IMR-90 (cell line): ENCODE results near the gene DGLUCY. TPM values are rescaled to one million over a fixed set of nuclear protein-coding genes. Genes with fewer than 3 reads are reported as not detected.

Experiments
- ATAC-seq: fragments of 200-7000 bp; cut with Tn5 transposase; 2 replicates; pipeline ENCODE4 v1.9.1; 2020; ENCODE audit warnings: low read depth, mild to moderate bottlenecking, moderate library complexity
- BruUV-seq: library from RNA; stranded (reverse); fragments of 400-500 nt; replicated peaks from 2 replicates; lab custom pipeline; 2021; lab: Mats Ljungman, UMichigan
- CTCF ChIA-PET: fragments of 300-600 bp; formaldehyde crosslinking; extraction: SDS; loops from one replicate; lab custom pipeline; 2021; ENCODE audit warnings: antibody characterized with exemption; lab: Yijun Ruan, JAX
- POLR2A ChIA-PET: fragments of 300-600 bp; sonication (Branson Sonifier 250); formaldehyde crosslinking; loops from one replicate; lab custom pipeline; 2022; ENCODE audit warnings: antibody characterized with exemption; ENCODE audit not compliant: unreplicated experiment; lab: Charles Lee
- DNase-seq: peaks from one replicate; pipeline ENCODE4 v3.0.0; 2013
- H2AFZ ChIP-seq: replicated peaks from 2 replicates; pipeline ENCODE3; 2013; ENCODE audit warnings: low read length, mild to moderate bottlenecking; ENCODE audit not compliant: poor library complexity
- H2AK5ac ChIP-seq: 2 replicates; pipeline ENCODE4 v1.6.1; 2013; ENCODE audit warnings: low read depth, low read length, inconsistent platforms
- H2AK9ac ChIP-seq: replicated peaks from 2 replicates; pipeline ENCODE3; 2013; ENCODE audit warnings: mild to moderate bottlenecking, low read depth, low read length, moderate library complexity; ENCODE audit not compliant: poor library complexity
- H2BK120ac ChIP-seq: 2 replicates; pipeline ENCODE4 v1.6.1; 2013; ENCODE audit warnings: low read depth, low read length, inconsistent platforms
- H2BK15ac ChIP-seq: 3 replicates; pipeline ENCODE4 v1.6.1; 2013; ENCODE audit warnings: low read depth, low read length, inconsistent platforms
- H2BK20ac ChIP-seq: 2 replicates; pipeline ENCODE4 v1.6.1; 2013; ENCODE audit warnings: low read depth, mild to moderate bottlenecking, inconsistent platforms, low read length, moderate library complexity
- H2BK5ac ChIP-seq: 2 replicates; pipeline ENCODE4 v1.6.1; 2013; ENCODE audit warnings: mild to moderate bottlenecking, low read depth, low read length, inconsistent platforms; ENCODE audit not compliant: poor library complexity, severe bottlenecking
- H3K14ac ChIP-seq: replicated peaks from 2 replicates; pipeline ENCODE4 v1.6.1; 2013; ENCODE audit warnings: low read depth, low read length, inconsistent platforms
- H3K18ac ChIP-seq: 2 replicates; pipeline ENCODE4 v1.6.1; 2013; ENCODE audit warnings: low read depth, low read length, control low read depth
- H3K23ac ChIP-seq: 2 replicates; pipeline ENCODE4 v1.6.1; 2013; ENCODE audit warnings: low read depth, low read length, inconsistent platforms
- H3K27ac ChIP-seq: 2 replicates; pipeline ENCODE4 v1.5.1; 2013; ENCODE audit warnings: mild to moderate bottlenecking, control low read depth, low read length; ENCODE audit not compliant: insufficient read depth
- H3K27me3 ChIP-seq: 2 replicates; pipeline ENCODE4 v1.6.1; 2013; ENCODE audit warnings: low read length; ENCODE audit not compliant: control insufficient read depth, insufficient read depth
- H3K36me3 ChIP-seq: 2 replicates; pipeline ENCODE4 v1.6.1; 2013; ENCODE audit warnings: low read length, mixed read lengths; ENCODE audit not compliant: control insufficient read depth, insufficient read depth
- H3K4ac ChIP-seq: 2 replicates; pipeline ENCODE4 v1.6.1; 2013; ENCODE audit warnings: low read depth, low read length, inconsistent platforms
- H3K4me1 ChIP-seq: 2 replicates; pipeline ENCODE4 v1.6.1; 2013; ENCODE audit warnings: low read length, mixed read lengths; ENCODE audit not compliant: control insufficient read depth, insufficient read depth
- H3K4me2 ChIP-seq: 2 replicates; pipeline ENCODE4 v1.6.1; 2013; ENCODE audit warnings: low read depth, mild to moderate bottlenecking, control low read depth, low read length, moderate library complexity
- H3K4me3 ChIP-seq: 2 replicates; pipeline ENCODE4 v1.5.1; 2013; ENCODE audit warnings: low read depth, mild to moderate bottlenecking, control low read depth, low read length, moderate library complexity; ENCODE audit not compliant: insufficient read depth
- H3K56ac ChIP-seq: 2 replicates; pipeline ENCODE4 v1.6.1; 2013; ENCODE audit warnings: low read length, inconsistent platforms; ENCODE audit not compliant: insufficient read depth; ENCODE audit errors: extremely low read depth
- H3K79me1 ChIP-seq, 2 experiments: 2 replicates each; pipeline ENCODE4 v1.6.1; 2013; ENCODE audit warnings: low read length in 2 of 2, inconsistent platforms in 1 of 2, low read depth in 1 of 2
- H3K9ac ChIP-seq: 2 replicates; pipeline ENCODE4 v1.6.1; 2013; ENCODE audit warnings: low read depth, low read length, control low read depth
- H3K9me1 ChIP-seq: 2 replicates; pipeline ENCODE4 v1.6.1; 2013; ENCODE audit warnings: low read length, inconsistent platforms; ENCODE audit not compliant: insufficient read depth
- H3K9me3 ChIP-seq: 2 replicates; pipeline ENCODE4 v1.6.1; 2013; ENCODE audit warnings: low read length; ENCODE audit not compliant: control insufficient read depth, insufficient read depth
- H4K20me1 ChIP-seq: 2 replicates; pipeline ENCODE4 v1.6.1; 2013; ENCODE audit warnings: low read length, inconsistent platforms; ENCODE audit not compliant: insufficient read depth
- H4K5ac ChIP-seq: 2 replicates; pipeline ENCODE4 v1.6.1; 2013; ENCODE audit warnings: mild to moderate bottlenecking, low read depth, low read length, control low read depth
- H4K8ac ChIP-seq, 2 experiments: 2 replicates each; pipeline ENCODE4 v1.6.1; 2013; ENCODE audit warnings: low read depth in 2 of 2, low read length in 2 of 2, control low read depth in 1 of 2, inconsistent platforms in 1 of 2
- H4K91ac ChIP-seq: 2 replicates; pipeline ENCODE4 v1.6.1; 2013; ENCODE audit warnings: low read depth, low read length, inconsistent platforms; ENCODE audit not compliant: insufficient read depth
- BHLHE40 ChIP-seq: fragments of 150-350 bp; IDR thresholded peaks from 2 replicates; pipeline ENCODE4 v1.6.1; 2016; ENCODE audit warnings: mild to moderate bottlenecking, low read depth, low read length
- ELK1 ChIP-seq: fragments of 150-350 bp; IDR thresholded peaks from 2 replicates; pipeline ENCODE4 v1.6.1; 2016; ENCODE audit warnings: low read depth, mild to moderate bottlenecking, low read length, moderate library complexity, borderline replicate concordance
- FOS ChIP-seq: fragments of 150-350 bp; IDR thresholded peaks from 2 replicates; pipeline ENCODE4 v1.6.1; 2016; ENCODE audit warnings: low read depth, low read length
- MAFK ChIP-seq: IDR thresholded peaks from 2 replicates; pipeline ENCODE4 v1.6.1; 2012; ENCODE audit warnings: low read depth, low read length, improper control_type of control experiment
- MAZ ChIP-seq: IDR thresholded peaks from 2 replicates; pipeline ENCODE4 v1.6.1; 2012; ENCODE audit warnings: low read depth, mild to moderate bottlenecking, low read length, improper control_type of control experiment, moderate library complexity, borderline replicate concordance
- MXI1 ChIP-seq: IDR thresholded peaks from 2 replicates; pipeline ENCODE4 v1.6.1; 2012; ENCODE audit warnings: low read depth, mild to moderate bottlenecking, low read length, moderate library complexity, borderline replicate concordance
- RCOR1 ChIP-seq: IDR thresholded peaks from 2 replicates; pipeline ENCODE4 v1.6.1; 2012; ENCODE audit warnings: mild to moderate bottlenecking, low read length, improper control_type of control experiment; ENCODE audit not compliant: insufficient replicate concordance
- RFX5 ChIP-seq: IDR thresholded peaks from 2 replicates; pipeline ENCODE4 v1.8.0; 2012; ENCODE audit warnings: low read depth, mild to moderate bottlenecking, low read length, moderate library complexity
- SMC3 ChIP-seq: fragments of 150-350 bp; IDR thresholded peaks from 2 replicates; pipeline ENCODE4 v1.6.1; 2016; ENCODE audit warnings: low read depth, mild to moderate bottlenecking, antibody characterized with exemption, low read length, moderate library complexity
- USF2 ChIP-seq: fragments of 150-350 bp; IDR thresholded peaks from 2 replicates; pipeline ENCODE4 v1.6.1; 2017; ENCODE audit warnings: mild to moderate bottlenecking, antibody characterized with exemption, low read length, low read depth
- WGBS, 2 experiments: methylation state at CpG; one replicate each; pipeline versions ENCODE4 v1.1.5 to v1.1.7; 2013; ENCODE audit warnings: missing lambda C conversion rate in 2 of 2; ENCODE audit not compliant: insufficient read length in 1 of 2; ENCODE audit errors: extremely low coverage in 2 of 2; 5-methylcytosine and 5-hydroxymethylcytosine counted together
- dilution Hi-C: fragments of 300-500 bp; cut with HindIII; formaldehyde crosslinking; loops from one replicate; pipeline ENCODE4 v1.14.3; 2018; ENCODE audit warnings: low sequenced_read_pairs; ENCODE audit not compliant: unreplicated experiment
- in situ Hi-C: fragments of 300-500 bp; cut with MboI; formaldehyde crosslinking; loops from 3 replicates; pipeline ENCODE4 v1.14.3; 2019; ENCODE audit warnings: low sequenced_read_pairs, inconsistent platforms, mixed read lengths
- intact Hi-C: fragments of 100-400 bp; cut with micrococcal nuclease; formaldehyde crosslinking; loops from 2 replicates; pipeline ENCODE4 v1.10.0; 2022
- polyA plus RNA-seq, 3 experiments: library from polyadenylated mRNA; depleted of rRNA; stranded (reverse); fragments of >200 nt; gene quantifications; 2 replicates each; pipeline ENCODE4 v1.2.3, GENCODE V29; 2012; ENCODE audit warnings: low replicate concordance in 1 of 3
- total RNA-seq: library from RNA; depleted of rRNA; stranded (reverse); fragments of >200 nt; gene quantifications from 2 replicates; pipeline ENCODE4 v1.2.3, GENCODE V29; 2012

The DGLUCY gene
- total and polyA plus RNA-seq, 2 of the 4 experiments (the other 2 are of a cell fraction), result 8.5 to 13.3 TPM

GRCh38 chr14:91089958-91090535 lies 23.8 kb upstream of the DGLUCY start:
- no peak overlapping the region for H4K5ac ChIP-seq
- no peaks in the 10 kb centered on the region for H3K79me1 ChIP-seq
- H3K9me1 ChIP-seq, result no peaks in the 10 kb centered on the region
- H2BK20ac ChIP-seq, result no peak overlapping the region
- H3K4me1 ChIP-seq, result no peaks in the 10 kb centered on the region
- no TSS peak for BruUV-seq
- H3K23ac ChIP-seq, result no peak overlapping the region
- H3K4me3 ChIP-seq, result no peak overlapping the region
- H4K20me1 ChIP-seq, result no peaks in the 10 kb centered on the region; the same call in 1 of the 2 replicates
- H3K36me3 ChIP-seq, result no peaks in the 10 kb centered on the region
- no peak overlapping the region for H3K9ac ChIP-seq
- in situ Hi-C loops (no loop called here), dilution Hi-C loops (no loop called here), intact Hi-C loops (no loop called here)
- no peak overlapping the region for H4K91ac ChIP-seq
- no peak overlapping the region for H2AK9ac ChIP-seq
- ChIA-PET POLR2A (no interaction called here), CTCF (no interaction called here)
- H3K9me3 ChIP-seq, result no peaks in the 10 kb centered on the region
- no peak overlapping the region for H2BK120ac ChIP-seq
- H3K18ac ChIP-seq, result no peak overlapping the region
- H3K56ac ChIP-seq, result no peak overlapping the region
- H2AFZ ChIP-seq, result no peak overlapping the region
- no peak overlapping the region for H3K4me2 ChIP-seq
- no peak overlapping the region for H4K8ac ChIP-seq
- no peak overlapping the region for H2BK5ac ChIP-seq
- TF ChIP-seq MAZ (no peak), USF2 (no peak), ELK1 (no peak), FOS (no peak), RCOR1 (no peak), RFX5 (no peak), MAFK (no peak), BHLHE40 (no peak), SMC3 (no peak), MXI1 (no peak)
- DNase-seq (no peak), ATAC-seq (no peak)
- H3K4ac ChIP-seq, result no peak overlapping the region
- peaks cover 17% of the 10 kb centered on the region for H3K27me3 ChIP-seq
- H3K14ac ChIP-seq, result no peak overlapping the region
- no peak overlapping the region for H2BK15ac ChIP-seq
- no CpG with 5 or more reads among the region's 7 CpGs for WGBS, 2 experiments
- no peak overlapping the region for H2AK5ac ChIP-seq
- H3K27ac ChIP-seq, result no peak overlapping the region
